Muscle layer of colon (tissue), 2 donors: ENCODE results near the gene MEIOSIN.
"Not testable (repeated sequence)": the region's sequence is repeated elsewhere in the genome, so short reads cannot be mapped to it uniquely, and the experiment has no call there.

Experiments
- H3K27ac ChIP-seq: one replicate; pipeline ENCODE4 v1.7.0; 2013; ENCODE audit warnings: low read depth, mild to moderate bottlenecking, low read length, moderate library complexity
- H3K27me3 ChIP-seq, 2 donors: one replicate each; pipeline ENCODE4 v1.7.0; 2013; ENCODE audit warnings: low read length in 2 of 2, mild to moderate bottlenecking in 2 of 2; ENCODE audit not compliant: insufficient read depth in 2 of 2, control insufficient read depth in 1 of 2
- H3K36me3 ChIP-seq: one replicate; pipeline ENCODE4 v1.7.0; 2013; ENCODE audit warnings: mild to moderate bottlenecking, low read length; ENCODE audit not compliant: insufficient read depth
- H3K4me1 ChIP-seq: one replicate; pipeline ENCODE4 v1.7.0; 2013; ENCODE audit warnings: mild to moderate bottlenecking, low read length; ENCODE audit not compliant: insufficient read depth
- H3K4me3 ChIP-seq, 2 donors: one replicate each; pipeline ENCODE4 v1.7.0; 2013; ENCODE audit warnings: low read length in 2 of 2, low read depth in 1 of 2, mild to moderate bottlenecking in 1 of 2, moderate library complexity in 1 of 2
- H3K9ac ChIP-seq: one replicate; pipeline ENCODE4 v1.7.0; 2013; ENCODE audit warnings: low read length
- H3K9me3 ChIP-seq: one replicate; pipeline ENCODE4 v1.7.0; 2013; ENCODE audit warnings: mild to moderate bottlenecking, low read length
- donor health status: abdominal sarcoma.
- donor health status: Adenocarcinoma of cecum.

The MEIOSIN gene

GRCh38 chr19:45733160-45733810 is at the start of gene MEIOSIN:
Gene MEIOSIN (plus strand): TSS chr19:45733439. CDS start chr19:45735377, 1,938 bp downstream.
- Histone ChIP-seq H3K27me3 (no peaks in the 10 kb centered on the region), H3K4me3 (no peak within 1 kb of the TSS), H3K27ac (no peak within 1 kb of the TSS), H3K9ac (no peak within 1 kb of the TSS), H3K36me3 (no peaks in the 10 kb centered on the region), H3K9me3 (no peaks in the 10 kb centered on the region), H3K4me1 (peaks cover 11% of the 10 kb centered on the region)

GRCh38 chr19:45685045-45685444 is 48.2 kb upstream of the MEIOSIN start:
- not testable (repeated sequence) for H3K9ac ChIP-seq, H3K4me1 ChIP-seq, H3K27ac ChIP-seq, H3K9me3 ChIP-seq, H3K4me3 ChIP-seq, H3K27me3 ChIP-seq
- peaks cover 30% of the 10 kb centered on the region for H3K36me3 ChIP-seq

- H3K36me3 ChIP-seq, result peaks cover 30% of the 10 kb centered on the region
- no peak overlapping the region for H3K4me3 ChIP-seq
- H3K9me3 ChIP-seq, result no peaks in the 10 kb centered on the region
- H3K27ac ChIP-seq, result no peak overlapping the region
- H3K4me1 ChIP-seq, result peaks cover 8% of the 10 kb centered on the region
- H3K27me3 ChIP-seq, result no peaks in the 10 kb centered on the region
- H3K9ac ChIP-seq, result no peak overlapping the region
Measured at GRCh38 chr19:45687599-45687998, 45.6 kb upstream of the MEIOSIN start.

GRCh38 chr19:45691516-45692186 is 41.6 kb upstream of the MEIOSIN start, which contains the start of gene SNRPD2:
Gene SNRPD2 (minus strand): TSS chr19:45691953. CDS start chr19:45691888, 65 bp downstream.
- Histone ChIP-seq H3K27ac (peak within 1 kb of the TSS; percentile 91), H3K27me3 (no peaks in the 10 kb centered on the region), H3K4me1 (peaks cover 13% of the 10 kb centered on the region), H3K36me3 (peaks cover 18% of the 10 kb centered on the region), H3K9ac (peak within 1 kb of the TSS; percentile 79), H3K9me3 (no peaks in the 10 kb centered on the region), H3K4me3 (peak within 1 kb of the TSS; percentile 82 to 83)

GRCh38 chr19:45692187-45693105 is 40.8 kb upstream of the MEIOSIN start, which contains the start of gene QPCTL:
Gene QPCTL (plus strand): TSS chr19:45692666. CDS start chr19:45692704, 38 bp downstream.
- Histone ChIP-seq H3K27ac (peak within 1 kb of the TSS; percentile 91), H3K27me3 (no peaks in the 10 kb centered on the region), H3K4me3 (peak within 1 kb of the TSS; percentile 82 to 83), H3K9ac (peak within 1 kb of the TSS; percentile 79), H3K9me3 (no peaks in the 10 kb centered on the region), H3K4me1 (peaks cover 13% of the 10 kb centered on the region), H3K36me3 (peaks cover 11% of the 10 kb centered on the region)

GRCh38 chr19:45693106-45693788 is 40.0 kb upstream of the MEIOSIN start:
- Histone ChIP-seq H3K9me3 (no peaks in the 10 kb centered on the region), H3K4me3 (peak overlapping the region; percentile 82 to 83), H3K27ac (peak overlapping the region; percentile 91), H3K36me3 (peaks cover 3% of the 10 kb centered on the region), H3K4me1 (peaks cover 13% of the 10 kb centered on the region), H3K27me3 (no peaks in the 10 kb centered on the region), H3K9ac (peak overlapping the region; percentile 72)

- Histone ChIP-seq H3K4me1 (no peaks in the 10 kb centered on the region), H3K27ac (no peak overlapping the region), H3K27me3 (no peaks in the 10 kb centered on the region), H3K4me3 (no peak overlapping the region), H3K36me3 (peaks cover 3% of the 10 kb centered on the region), H3K9ac (no peak overlapping the region), H3K9me3 (no peaks in the 10 kb centered on the region)
Measured at GRCh38 chr19:45701676-45702075, 31.6 kb upstream of the MEIOSIN start.

GRCh38 chr19:45705115-45705514 is 28.1 kb upstream of the MEIOSIN start:
- Histone ChIP-seq H3K27me3 (no peaks in the 10 kb centered on the region), H3K4me1 (no peaks in the 10 kb centered on the region), H3K9me3 (no peaks in the 10 kb centered on the region), H3K36me3 (peaks cover 3% of the 10 kb centered on the region), H3K4me3 (no peak overlapping the region), H3K9ac (no peak overlapping the region), H3K27ac (no peak overlapping the region)

- peaks cover 6% of the 10 kb centered on the region for H3K4me1 ChIP-seq
- peaks cover 3% of the 10 kb centered on the region for H3K36me3 ChIP-seq
- H3K9ac ChIP-seq, result no peak overlapping the region
- H3K27me3 ChIP-seq, result no peaks in the 10 kb centered on the region
- H3K27ac ChIP-seq, result no peak overlapping the region
- no peak overlapping the region for H3K4me3 ChIP-seq
- H3K9me3 ChIP-seq, result no peaks in the 10 kb centered on the region
Measured at GRCh38 chr19:45705710-45706415, 27.4 kb upstream of the MEIOSIN start.

- no peaks in the 10 kb centered on the region for H3K27me3 ChIP-seq
- H3K4me1 ChIP-seq, result peaks cover 7% of the 10 kb centered on the region
- H3K9ac ChIP-seq, result no peak overlapping the region
- no peak overlapping the region for H3K27ac ChIP-seq
- H3K36me3 ChIP-seq, result no peaks in the 10 kb centered on the region
- H3K9me3 ChIP-seq, result no peaks in the 10 kb centered on the region
- no peak overlapping the region for H3K4me3 ChIP-seq
Measured at GRCh38 chr19:45710356-45711130, 22.7 kb upstream of the MEIOSIN start.
